Measurements from ENCODE around the gene CA11. TPM values are rescaled to one million over a fixed set of nuclear protein-coding genes. Genes with fewer than 3 reads are reported as not detected.

CA11 gene
- total RNA-seq, 2 donors from 2014 or later = 2.9 TPM; not detected in 1

DNA sequence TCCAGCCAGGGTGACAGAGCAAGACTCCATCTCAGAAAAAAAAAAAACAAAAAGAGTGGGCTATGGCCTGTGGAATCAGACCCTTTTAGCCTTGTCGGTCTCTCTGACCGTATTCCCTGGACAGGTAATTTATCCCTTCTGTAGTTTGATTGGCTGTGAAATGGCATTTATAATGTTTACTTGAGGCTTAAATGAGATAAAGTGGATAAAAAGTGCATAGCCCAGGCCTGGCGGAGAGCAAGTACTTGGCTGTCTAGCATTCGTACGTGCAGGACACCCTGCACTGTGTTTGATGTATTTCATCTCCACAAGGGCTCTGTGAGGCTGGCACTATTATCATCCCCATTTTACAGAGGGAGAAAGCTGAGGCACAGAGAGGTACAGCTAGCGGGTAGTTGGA, 19.8 kb upstream of the CA11 start:
- Histone ChIP-seq H3K36me3 (replicated peaks in 1 of 2; ENCODE audit: insufficient read depth in 1 of 2, low read depth in 2 of 2) (no peaks in the 10 kb centered on the region), H3K27ac (no peak overlapping the region), H3K4me3 (no peak overlapping the region), H3K9me3 (no peaks in the 10 kb centered on the region), H3K4me1 (peaks cover 9% of the 10 kb centered on the region), H3K27me3 (no peaks in the 10 kb centered on the region)
- intact Hi-C loops (cut with DNase I) = no loop called here
- 61 to 71% methylated on average over 5 to 6 of the region's 6 CpGs for WGBS, 2 donors
- DNase-seq = no peak
- no peak for ATAC-seq
- no peak for TF ChIP-seq POLR2A (IDR thresholded peaks at IDR 0.05)
- TF ChIP-seq CTCF (IDR thresholded peaks at IDR 0.05) = no peak

DNA sequence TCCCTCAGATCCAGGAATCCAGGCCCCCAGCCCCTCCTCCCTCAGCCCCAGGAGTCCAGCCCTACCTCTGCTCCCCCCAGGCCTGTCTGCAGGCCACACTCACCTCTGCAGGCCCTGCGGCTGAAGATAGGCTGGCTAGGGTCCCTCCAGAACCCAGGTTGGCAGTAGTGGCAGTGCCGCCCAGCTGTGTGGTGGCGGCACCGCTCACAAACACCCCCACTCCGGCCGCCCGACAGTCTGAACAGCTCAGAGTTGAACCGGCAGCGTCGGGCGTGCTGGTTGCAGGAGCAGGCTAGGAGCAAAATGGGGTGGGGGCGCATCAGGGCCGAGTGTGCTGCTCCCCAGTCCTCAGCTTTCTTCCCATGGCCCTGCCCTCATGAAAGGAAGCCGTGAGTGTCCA, 18.5 kb upstream of the CA11 start:
- H3K36me3 ChIP-seq (replicated peaks in 1 of 2; ENCODE audit: insufficient read depth in 1 of 2, low read depth in 2 of 2) = no peaks in the 10 kb centered on the region
- ATAC-seq = no peak
- DNase-seq = no peak
- TF ChIP-seq CTCF (IDR thresholded peaks at IDR 0.05) (no peak), POLR2A (IDR thresholded peaks at IDR 0.05) (no peak)
- intact Hi-C loops (cut with DNase I) = no loop called here
- H3K27ac ChIP-seq = no peak overlapping the region
- H3K4me3 ChIP-seq = no peak overlapping the region
- peaks cover 11% of the 10 kb centered on the region for H3K4me1 ChIP-seq
- 89 to 100% methylated on average over 1 to 14 of the region's 14 CpGs for WGBS, 2 donors
- no peaks in the 10 kb centered on the region for H3K27me3 ChIP-seq
- no peaks in the 10 kb centered on the region for H3K9me3 ChIP-seq

- H3K27me3 ChIP-seq = no peaks in the 10 kb centered on the region
- no peaks in the 10 kb centered on the region for H3K36me3 ChIP-seq (replicated peaks in 1 of 2; ENCODE audit: insufficient read depth in 1 of 2, low read depth in 2 of 2)
- H3K4me3 ChIP-seq = no peak overlapping the region
- peaks cover 11% of the 10 kb centered on the region for H3K4me1 ChIP-seq
- intact Hi-C loops (cut with DNase I) = no loop called here
- 90 to 91% methylated on average over 4 of the region's 4 CpGs for WGBS, 2 donors
- no peak for DNase-seq
- ATAC-seq = no peak
- no peaks in the 10 kb centered on the region for H3K9me3 ChIP-seq
- TF ChIP-seq CTCF (IDR thresholded peaks at IDR 0.05) = no peak
- no peak for TF ChIP-seq POLR2A (IDR thresholded peaks at IDR 0.05)
- H3K27ac ChIP-seq = no peak overlapping the region
Observed at GRCh38 chr19:48663667-48664066, 17.7 kb upstream of the CA11 start.

GRCh38 chr19:48661711-48662090, 15.7 kb upstream of the CA11 start:
- intact Hi-C loops (cut with DNase I) = no loop called here
- DNase-seq = no peak
- 80 to 87% methylated on average over 2 to 50 of the region's 50 CpGs for WGBS, 2 donors
- H3K27me3 ChIP-seq = no peaks in the 10 kb centered on the region
- TF ChIP-seq POLR2A (IDR thresholded peaks at IDR 0.05) (no peak), CTCF (IDR thresholded peaks at IDR 0.05) (no peak)
- no peaks in the 10 kb centered on the region for H3K9me3 ChIP-seq
- no peak overlapping the region for H3K4me3 ChIP-seq
- no peak for ATAC-seq
- peaks cover 11% of the 10 kb centered on the region for H3K4me1 ChIP-seq
- no peak overlapping the region for H3K27ac ChIP-seq
- H3K36me3 ChIP-seq (replicated peaks in 1 of 2; ENCODE audit: insufficient read depth in 1 of 2, low read depth in 2 of 2) = no peaks in the 10 kb centered on the region

DNA sequence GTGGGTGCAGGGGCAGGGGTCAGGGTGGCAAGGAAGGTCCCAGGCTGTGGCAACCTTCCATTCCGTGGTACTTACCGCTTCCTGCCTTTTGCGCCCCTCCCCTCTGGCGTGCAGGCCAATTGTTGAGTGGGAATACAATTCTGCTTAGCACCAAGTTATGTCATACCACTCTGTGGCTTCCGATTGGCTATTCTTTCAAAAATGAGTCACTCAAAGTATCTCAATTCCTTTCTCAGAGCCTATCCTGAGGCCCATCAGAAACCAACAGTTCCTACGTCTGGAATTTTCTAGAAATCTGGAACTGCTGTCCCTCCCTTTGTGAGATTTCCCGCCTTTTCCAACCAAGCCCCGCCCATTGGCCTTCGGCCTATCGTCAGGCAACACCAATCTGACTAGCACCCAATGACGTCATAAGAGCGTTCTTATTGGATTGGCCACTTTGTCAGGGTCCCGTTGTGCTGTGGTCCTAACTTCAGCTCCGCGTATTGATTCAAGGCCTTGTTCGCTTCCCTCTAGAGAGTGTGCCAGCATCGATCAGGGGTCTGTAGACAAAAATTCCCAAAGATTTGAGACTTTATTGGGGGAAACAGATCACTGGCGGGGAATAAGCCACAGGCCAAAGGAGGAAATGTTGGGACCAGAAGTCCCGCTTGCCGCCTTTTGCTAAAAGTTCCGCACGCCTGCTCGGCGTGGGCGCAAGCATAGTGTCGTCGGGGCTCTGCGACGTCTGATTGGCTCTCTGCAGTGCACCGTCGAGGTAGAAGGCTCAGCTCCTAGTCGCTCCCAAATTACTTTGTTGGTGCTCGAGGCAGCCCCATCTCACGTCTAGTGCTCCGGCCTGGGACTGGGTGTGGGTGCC, 15.1 kb upstream of the CA11 start:
- TF ChIP-seq CTCF (IDR thresholded peaks at IDR 0.05) = no peak
- TF ChIP-seq POLR2A (IDR thresholded peaks at IDR 0.05) = no peak
- DNase-seq (peak; percentile 84 to 90 (median 86)), ATAC-seq (peak; percentile 90)
- H3K36me3 ChIP-seq (replicated peaks in 1 of 2; ENCODE audit: insufficient read depth in 1 of 2, low read depth in 2 of 2) = no peaks in the 10 kb centered on the region
- intact Hi-C loops (cut with DNase I) = no loop called here
- WGBS, 2 donors = 55% methylated on average over 31 to 35 of the region's 35 CpGs
- H3K27ac ChIP-seq = peak overlapping the region in 3 of 4 donors; percentile 15 to 65 (median 42)
- no peaks in the 10 kb centered on the region for H3K9me3 ChIP-seq
- H3K4me1 ChIP-seq = peaks cover 11% of the 10 kb centered on the region
- no peak overlapping the region for H3K4me3 ChIP-seq
- H3K27me3 ChIP-seq = no peaks in the 10 kb centered on the region
